Measurements from ENCODE around the gene LNPK. TPM values are rescaled to one million over a fixed set of nuclear protein-coding genes. Genes with fewer than 3 reads are reported as not detected.

Gene LNPK
- polyA plus RNA-seq, 3 donors = 8.1 to 15.3 (median 11.7) TPM

DNA sequence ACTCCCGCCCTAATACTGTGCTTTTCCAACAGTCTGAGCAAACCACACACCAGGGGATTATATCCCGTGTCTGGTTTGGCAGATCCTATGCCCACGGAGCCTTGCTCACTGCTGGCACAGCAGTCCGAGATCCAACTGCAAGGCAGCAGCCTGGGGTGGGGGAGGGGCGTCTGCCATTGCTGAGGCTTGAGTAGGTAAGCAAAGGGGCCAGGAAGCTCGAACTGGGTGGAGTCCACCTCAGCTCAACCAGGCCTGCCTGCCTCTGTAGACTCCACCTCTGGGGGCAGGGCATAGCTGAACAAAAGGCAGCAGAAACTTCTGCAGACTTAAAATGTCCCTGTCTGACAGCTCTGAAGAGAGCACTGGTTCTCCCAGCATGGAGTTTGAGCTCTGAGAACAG, 44.2 kb downstream of the LNPK start:
- H3K79me2 ChIP-seq (ENCODE audit: insufficient read depth, low read length) = no peaks in the 10 kb centered on the region
- peaks cover 0 to 1% (median 0%) of the 10 kb centered on the region in 3 donors for H3K27me3 Mint-ChIP-seq (ENCODE audit: low read depth in 3 of 3)
- whole genome bisulfite sequencing (ENCODE audit: insufficient coverage) = 88% methylated on average over 4 of the region's 6 CpGs
- no peaks in the 10 kb centered on the region for H3K27me3 ChIP-seq (ENCODE audit: control insufficient read depth in 2 of 2, insufficient read depth in 2 of 2, low read length in 2 of 2)
- peaks cover 16 to 40% of the 10 kb centered on the region in 2 donors for H3K36me3 ChIP-seq (replicated peaks in 1 of 2; ENCODE audit: control insufficient read depth in 1 of 2, insufficient read depth in 2 of 2, low read length in 2 of 2)
- intact Hi-C loops (cut with micrococcal nuclease) = no loop called here
- H3K4me1 ChIP-seq (ENCODE audit: control insufficient read depth in 1 of 2, insufficient read depth in 2 of 2, low read length in 2 of 2) = no peaks in the 10 kb centered on the region
- H3K9ac ChIP-seq (ENCODE audit: insufficient read depth, low read length, poor library complexity, severe bottlenecking) = no peak overlapping the region
- no peaks in the 10 kb centered on the region for H3K9me3 ChIP-seq (replicated peaks in 1 of 2; ENCODE audit: control insufficient read depth in 1 of 2, insufficient read depth in 1 of 2, low read length in 2 of 2)
- no peak for DNase-seq
- no peaks in the 10 kb centered on the region for H3K4me1 Mint-ChIP-seq
- H3K27ac Mint-ChIP-seq = no peak overlapping the region
- TF ChIP-seq, protein P1, sequence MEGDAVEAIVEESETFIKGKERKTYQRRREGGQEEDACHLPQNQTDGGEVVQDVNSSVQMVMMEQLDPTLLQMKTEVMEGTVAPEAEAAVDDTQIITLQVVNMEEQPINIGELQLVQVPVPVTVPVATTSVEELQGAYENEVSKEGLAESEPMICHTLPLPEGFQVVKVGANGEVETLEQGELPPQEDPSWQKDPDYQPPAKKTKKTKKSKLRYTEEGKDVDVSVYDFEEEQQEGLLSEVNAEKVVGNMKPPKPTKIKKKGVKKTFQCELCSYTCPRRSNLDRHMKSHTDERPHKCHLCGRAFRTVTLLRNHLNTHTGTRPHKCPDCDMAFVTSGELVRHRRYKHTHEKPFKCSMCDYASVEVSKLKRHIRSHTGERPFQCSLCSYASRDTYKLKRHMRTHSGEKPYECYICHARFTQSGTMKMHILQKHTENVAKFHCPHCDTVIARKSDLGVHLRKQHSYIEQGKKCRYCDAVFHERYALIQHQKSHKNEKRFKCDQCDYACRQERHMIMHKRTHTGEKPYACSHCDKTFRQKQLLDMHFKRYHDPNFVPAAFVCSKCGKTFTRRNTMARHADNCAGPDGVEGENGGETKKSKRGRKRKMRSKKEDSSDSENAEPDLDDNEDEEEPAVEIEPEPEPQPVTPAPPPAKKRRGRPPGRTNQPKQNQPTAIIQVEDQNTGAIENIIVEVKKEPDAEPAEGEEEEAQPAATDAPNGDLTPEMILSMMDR (IDR thresholded peaks at IDR 0.05) = no peak
- H3K4me3 Mint-ChIP-seq = no peak overlapping the region
- H3K4me3 ChIP-seq (replicated peaks in 1 of 3; ENCODE audit: low read depth in 2 of 3, low read length in 3 of 3) = no peak overlapping the region
- H3K36me3 Mint-ChIP-seq = peaks cover 68 to 85% of the 10 kb centered on the region in 2 donors
- no peak overlapping the region for H2AFZ ChIP-seq (ENCODE audit: insufficient read depth, low read depth, low read length, poor library complexity, severe bottlenecking)
- no peaks in the 10 kb centered on the region for H4K20me1 ChIP-seq (ENCODE audit: insufficient read depth, low read length)
- peaks cover 6 to 17% (median 10%) of the 10 kb centered on the region in 7 donors for H3K9me3 Mint-ChIP-seq
- no peak overlapping the region for H3K27ac ChIP-seq (ENCODE audit: low read depth in 1 of 2, low read length in 2 of 2)
- H3K4me2 ChIP-seq (replicated peaks; ENCODE audit: extremely low read depth, low read length, poor library complexity, severe bottlenecking) = no peak overlapping the region

DNA sequence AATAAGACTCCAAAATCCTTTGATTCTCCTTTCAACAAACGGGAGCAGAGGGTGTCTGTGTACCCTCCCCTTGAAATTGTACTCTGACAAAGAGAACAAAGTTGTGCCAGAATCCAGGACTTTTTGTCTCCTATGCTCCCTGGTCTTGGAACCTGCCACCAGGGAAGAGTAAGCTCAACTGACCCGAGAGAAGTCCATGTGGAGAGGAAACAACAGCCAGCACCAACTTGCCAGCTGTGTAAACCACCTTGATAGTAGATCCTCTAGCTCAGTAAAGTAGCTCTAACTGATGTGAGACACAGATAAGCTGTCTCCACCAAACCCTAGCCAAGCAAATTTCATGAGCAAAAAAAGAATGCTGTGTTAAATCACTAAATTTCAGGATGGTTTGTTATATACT, 46.9 kb downstream of the LNPK start:
- H3K9me3 Mint-ChIP-seq = peaks cover 0 to 3% (median 0%) of the 10 kb centered on the region in 7 donors
- Histone ChIP-seq H3K9me3 (replicated peaks in 1 of 2; ENCODE audit: control insufficient read depth in 1 of 2, insufficient read depth in 1 of 2, low read length in 2 of 2) (no peaks in the 10 kb centered on the region), H3K27ac (ENCODE audit: low read depth in 1 of 2, low read length in 2 of 2) (no peak overlapping the region)

More for the DNA sequence above, 46.9 kb downstream of the LNPK start:
- H3K4me3 ChIP-seq (replicated peaks in 1 of 3; ENCODE audit: low read depth in 2 of 3, low read length in 3 of 3) = no peak overlapping the region
- H3K27me3 ChIP-seq (ENCODE audit: control insufficient read depth in 2 of 2, insufficient read depth in 2 of 2, low read length in 2 of 2) = no peaks in the 10 kb centered on the region
- peaks cover 0 to 1% (median 0%) of the 10 kb centered on the region in 3 donors for H3K27me3 Mint-ChIP-seq (ENCODE audit: low read depth in 3 of 3)
- no peaks in the 10 kb centered on the region for H3K79me2 ChIP-seq (ENCODE audit: insufficient read depth, low read length)
- no peaks in the 10 kb centered on the region for H3K4me1 Mint-ChIP-seq
- no peak for DNase-seq
- H3K36me3 Mint-ChIP-seq = peaks cover 60 to 69% of the 10 kb centered on the region in 2 donors
- H3K36me3 ChIP-seq (replicated peaks in 1 of 2; ENCODE audit: control insufficient read depth in 1 of 2, insufficient read depth in 2 of 2, low read length in 2 of 2) = peaks cover 18 to 40% of the 10 kb centered on the region in 2 donors
- H3K4me2 ChIP-seq (replicated peaks; ENCODE audit: extremely low read depth, low read length, poor library complexity, severe bottlenecking) = no peak overlapping the region
- intact Hi-C loops (cut with micrococcal nuclease) = no loop called here
- no peak overlapping the region for H3K27ac Mint-ChIP-seq
- no peak overlapping the region for H3K9ac ChIP-seq (ENCODE audit: insufficient read depth, low read length, poor library complexity, severe bottlenecking)
- no peaks in the 10 kb centered on the region for H4K20me1 ChIP-seq (ENCODE audit: insufficient read depth, low read length)
- TF ChIP-seq, protein P1 (IDR thresholded peaks at IDR 0.05) = no peak
- no peak overlapping the region for H2AFZ ChIP-seq (ENCODE audit: insufficient read depth, low read depth, low read length, poor library complexity, severe bottlenecking)
- 75% methylated on average over 1 of the region's 2 CpGs for WGBS (ENCODE audit: insufficient coverage)
- no peak overlapping the region for H3K4me3 Mint-ChIP-seq
- no peaks in the 10 kb centered on the region for H3K4me1 ChIP-seq (ENCODE audit: control insufficient read depth in 1 of 2, insufficient read depth in 2 of 2, low read length in 2 of 2)

Measured in CD14-positive monocyte (primary cell).